Mesenchymal stem cell (in vitro differentiated cells and primary cell): Measurements from ENCODE around the gene MELK.

Experiments used
- DNase-seq: peaks from one replicate; pipeline ENCODE4 v3.0.0-alpha.2; 2013
- H2AFZ ChIP-seq: one replicate; pipeline ENCODE4 v1.6.1; 2013; ENCODE audit warnings: low read depth, mild to moderate bottlenecking, control low read depth, inconsistent platforms, low read length, moderate library complexity
- H2AK5ac ChIP-seq: 2 replicates; pipeline ENCODE4 v1.6.1; 2013; ENCODE audit warnings: low read length, moderate library complexity, mild to moderate bottlenecking, inconsistent platforms; ENCODE audit not compliant: severe bottlenecking
- H2BK120ac ChIP-seq: one replicate; pipeline ENCODE4 v1.6.1; 2013; ENCODE audit warnings: low read depth, mild to moderate bottlenecking, inconsistent platforms, low read length, moderate library complexity
- H2BK12ac ChIP-seq, 2 experiments: one replicate each; pipeline ENCODE4 v1.6.1; 2013; ENCODE audit warnings: inconsistent platforms in 2 of 2, low read length in 2 of 2, mild to moderate bottlenecking in 2 of 2, moderate library complexity in 2 of 2, control low read depth in 1 of 2
- H2BK15ac ChIP-seq: one replicate; pipeline ENCODE4 v1.6.1; 2013; ENCODE audit warnings: mild to moderate bottlenecking, low read depth, inconsistent platforms; ENCODE audit not compliant: poor library complexity, severe bottlenecking
- H2BK5ac ChIP-seq: 2 replicates; pipeline ENCODE4 v1.6.1; 2013; ENCODE audit warnings: low read depth, mild to moderate bottlenecking, low read length, control low read depth, inconsistent platforms; ENCODE audit not compliant: poor library complexity, severe bottlenecking
- H3K14ac ChIP-seq, 2 experiments: one replicate each; pipeline ENCODE4 v1.6.1; 2013; ENCODE audit warnings: inconsistent platforms in 2 of 2, low read length in 2 of 2, control low read depth in 1 of 2, mild to moderate bottlenecking in 1 of 2, moderate library complexity in 1 of 2
- H3K18ac ChIP-seq, 2 experiments: one replicate each; pipeline ENCODE4 v1.6.1; 2013; ENCODE audit warnings: inconsistent platforms in 2 of 2, low read length in 2 of 2, control low read depth in 1 of 2, low read depth in 1 of 2, mild to moderate bottlenecking in 1 of 2
- H3K23ac ChIP-seq, 2 experiments: one replicate each; pipeline ENCODE4 v1.6.1; 2013; ENCODE audit warnings: inconsistent platforms in 2 of 2, low read length in 2 of 2, mild to moderate bottlenecking in 2 of 2, moderate library complexity in 2 of 2, control low read depth in 1 of 2
- H3K27ac ChIP-seq: 2 replicates; pipeline ENCODE4 v1.5.1; 2013; ENCODE audit warnings: mild to moderate bottlenecking, moderate library complexity, low read length, control low read depth, inconsistent platforms; ENCODE audit not compliant: poor library complexity, severe bottlenecking
- H3K27me3 ChIP-seq, 2 experiments: 2 replicates each; pipeline versions ENCODE4 v1.6.1 to v1.7.0; 2013; ENCODE audit warnings: low read length in 2 of 2, mild to moderate bottlenecking in 2 of 2, moderate library complexity in 2 of 2, control low read depth in 1 of 2, inconsistent platforms in 1 of 2; ENCODE audit not compliant: control insufficient read depth in 1 of 2, insufficient read depth in 1 of 2
- H3K36me3 ChIP-seq, 2 experiments: 2 replicates each; pipeline versions ENCODE4 v1.6.1 to v1.7.0; 2013; ENCODE audit warnings: low read length in 2 of 2, control low read depth in 1 of 2, inconsistent platforms in 1 of 2, low read depth in 1 of 2, mild to moderate bottlenecking in 1 of 2; ENCODE audit not compliant: insufficient read depth in 2 of 2, control insufficient read depth in 1 of 2
- H3K4ac ChIP-seq, 2 experiments: one replicate each; pipeline ENCODE4 v1.6.1; 2013; ENCODE audit warnings: inconsistent platforms in 2 of 2, low read length in 2 of 2, mild to moderate bottlenecking in 2 of 2, moderate library complexity in 2 of 2, control low read depth in 1 of 2, low read depth in 1 of 2
- H3K4me1 ChIP-seq: 2 replicates; pipeline ENCODE4 v1.6.1; 2013; ENCODE audit warnings: low read depth, low read length, control low read depth; ENCODE audit not compliant: control insufficient read depth, insufficient read depth
- H3K4me2 ChIP-seq: 2 replicates; pipeline ENCODE4 v1.6.1; 2013; ENCODE audit warnings: low read length, mild to moderate bottlenecking, inconsistent platforms; ENCODE audit not compliant: poor library complexity, severe bottlenecking
- H3K4me3 ChIP-seq, 2 experiments: 2 replicates each; pipeline versions ENCODE4 v1.5.1 to v1.7.0; 2013; ENCODE audit warnings: low read length in 2 of 2, mild to moderate bottlenecking in 2 of 2, control low read depth in 1 of 2, low read depth in 1 of 2; ENCODE audit not compliant: insufficient read depth in 1 of 2
- H3K79me1 ChIP-seq: replicated peaks from 2 replicates; pipeline ENCODE4 v1.6.1; 2013; ENCODE audit warnings: mild to moderate bottlenecking, control low read depth, low read length, inconsistent platforms; ENCODE audit not compliant: poor library complexity, severe bottlenecking
- H3K9ac ChIP-seq: 2 replicates; pipeline ENCODE4 v1.7.0; 2013; ENCODE audit warnings: mild to moderate bottlenecking, low read length, moderate library complexity
- H3K9me3 ChIP-seq: 2 replicates; pipeline ENCODE4 v1.7.0; 2013; ENCODE audit warnings: mild to moderate bottlenecking, low read length; ENCODE audit not compliant: control insufficient read depth
- H4K8ac ChIP-seq: one replicate; pipeline ENCODE4 v1.6.1; 2013; ENCODE audit warnings: inconsistent platforms, mild to moderate bottlenecking, low read length, moderate library complexity
- H4K91ac ChIP-seq: one replicate; pipeline ENCODE4 v1.6.1; 2013; ENCODE audit warnings: mild to moderate bottlenecking, low read length, inconsistent platforms
- WGBS: methylation state at CpG from one replicate; pipeline ENCODE4 v1.1.7; 2013; ENCODE audit warnings: mixed read lengths; 5-methylcytosine and 5-hydroxymethylcytosine counted together

Gene MELK

GRCh38 chr9:36676091-36676490 is 103.4 kb downstream of the MELK start:
- Histone ChIP-seq H3K4me1 (no peaks in the 10 kb centered on the region), H2AFZ (no peak overlapping the region), H4K91ac (no peak overlapping the region), H3K9me3 (no peaks in the 10 kb centered on the region), H3K36me3 (peaks cover 0 to 31% of the 10 kb centered on the region in 2 experiments), H2AK5ac (no peak overlapping the region), H3K9ac (no peak overlapping the region), H3K18ac (no peak overlapping the region), H2BK120ac (no peak overlapping the region), H2BK15ac (no peak overlapping the region), H3K14ac (no peak overlapping the region), H4K8ac (no peak overlapping the region), H3K23ac (no peak overlapping the region), H3K4me3 (no peak overlapping the region), H3K79me1 (peaks cover 7% of the 10 kb centered on the region), H2BK12ac (no peak overlapping the region), H3K4ac (no peak overlapping the region), H3K27ac (no peak overlapping the region), H3K27me3 (no peaks in the 10 kb centered on the region), H2BK5ac (no peak overlapping the region), H3K4me2 (no peak overlapping the region)
- DNase-seq = no peak
- 100% methylated on average over 1 of the region's 1 CpG for WGBS

- H3K4me1 ChIP-seq = no peaks in the 10 kb centered on the region
- H3K4me2 ChIP-seq = no peak overlapping the region
- no peak overlapping the region for H3K4ac ChIP-seq
- H2BK120ac ChIP-seq = no peak overlapping the region
- over 99% methylated on average over 7 of the region's 8 CpGs for WGBS
- no peak overlapping the region for H2BK5ac ChIP-seq
- no peak overlapping the region for H3K4me3 ChIP-seq
- H3K23ac ChIP-seq = no peak overlapping the region
- H3K14ac ChIP-seq = no peak overlapping the region
- H3K9me3 ChIP-seq = no peaks in the 10 kb centered on the region
- H2AFZ ChIP-seq = no peak overlapping the region
- H2BK12ac ChIP-seq = no peak overlapping the region
- H3K79me1 ChIP-seq = peaks cover 2% of the 10 kb centered on the region
- no peak overlapping the region for H2AK5ac ChIP-seq
- peaks cover 0 to 27% of the 10 kb centered on the region in 2 experiments for H3K36me3 ChIP-seq
- no peaks in the 10 kb centered on the region for H3K27me3 ChIP-seq
- no peak overlapping the region for H3K9ac ChIP-seq
- peak; percentile 3 for DNase-seq
- H4K8ac ChIP-seq = no peak overlapping the region
- H3K18ac ChIP-seq = no peak overlapping the region
- no peak overlapping the region for H3K27ac ChIP-seq
- no peak overlapping the region for H2BK15ac ChIP-seq
- no peak overlapping the region for H4K91ac ChIP-seq
Observed at GRCh38 chr9:36676778-36677485, 104.2 kb downstream of the MELK start.

GRCh38 chr9:36677611-36678010 is 104.9 kb downstream of the MELK start:
- no peak overlapping the region for H3K14ac ChIP-seq
- no peaks in the 10 kb centered on the region for H3K27me3 ChIP-seq
- H3K9me3 ChIP-seq = no peaks in the 10 kb centered on the region
- no peak overlapping the region for H2BK5ac ChIP-seq
- H2BK15ac ChIP-seq = no peak overlapping the region
- H2AFZ ChIP-seq = no peak overlapping the region
- no peak overlapping the region for H2AK5ac ChIP-seq
- H4K91ac ChIP-seq = no peak overlapping the region
- H3K27ac ChIP-seq = no peak overlapping the region
- H3K23ac ChIP-seq = no peak overlapping the region
- WGBS = no CpG with 5 or more reads among the region's 2 CpGs
- no peak overlapping the region for H3K9ac ChIP-seq
- no peak overlapping the region for H2BK12ac ChIP-seq
- H3K4me1 ChIP-seq = no peaks in the 10 kb centered on the region
- no peak overlapping the region for H3K4me3 ChIP-seq
- no peak overlapping the region for H2BK120ac ChIP-seq
- no peak overlapping the region for H4K8ac ChIP-seq
- H3K4me2 ChIP-seq = no peak overlapping the region
- peaks cover 2% of the 10 kb centered on the region for H3K79me1 ChIP-seq
- no peak for DNase-seq
- H3K18ac ChIP-seq = no peak overlapping the region
- no peak overlapping the region for H3K4ac ChIP-seq
- H3K36me3 ChIP-seq = peaks cover 0 to 27% of the 10 kb centered on the region in 2 experiments

GRCh38 chr9:36679710-36680109 is 107.0 kb downstream of the MELK start:
- no peak overlapping the region for H2BK5ac ChIP-seq
- H3K9me3 ChIP-seq = no peaks in the 10 kb centered on the region
- H3K4me3 ChIP-seq = no peak overlapping the region
- no peak overlapping the region for H3K18ac ChIP-seq
- 96% methylated on average over 1 of the region's 2 CpGs for WGBS
- H3K23ac ChIP-seq = no peak overlapping the region
- H3K27ac ChIP-seq = no peak overlapping the region
- no peak overlapping the region for H3K9ac ChIP-seq
- H3K36me3 ChIP-seq = peaks cover 0 to 27% of the 10 kb centered on the region in 2 experiments
- H3K4ac ChIP-seq = no peak overlapping the region
- no peaks in the 10 kb centered on the region for H3K4me1 ChIP-seq
- H2BK15ac ChIP-seq = no peak overlapping the region
- no peak overlapping the region for H3K14ac ChIP-seq
- H2BK12ac ChIP-seq = no peak overlapping the region
- H2AFZ ChIP-seq = no peak overlapping the region
- no peak overlapping the region for H4K8ac ChIP-seq
- H2BK120ac ChIP-seq = no peak overlapping the region
- no peaks in the 10 kb centered on the region for H3K27me3 ChIP-seq
- H2AK5ac ChIP-seq = no peak overlapping the region
- H3K4me2 ChIP-seq = no peak overlapping the region
- no peak for DNase-seq
- H4K91ac ChIP-seq = no peak overlapping the region
- peaks cover 2% of the 10 kb centered on the region for H3K79me1 ChIP-seq
